H1 (cell line): Measurements from ENCODE around the gene RBMS1.

Experiments used
- CHD2 ChIP-seq: IDR thresholded peaks from 2 replicates; pipeline ENCODE4 v1.6.1; 2012; ENCODE audit warnings: low read length, improper control_type of control experiment
- CTCF ChIP-seq, 3 experiments: IDR thresholded peaks; 1 replicate in 2 of 3; 2 replicates in 1 of 3; pipeline versions ENCODE4 v1.5.1 to v1.6.1; 2011; ENCODE audit warnings: low read length in 3 of 3, mild to moderate bottlenecking in 3 of 3, inconsistent platforms in 2 of 3, low read depth in 1 of 3, moderate library complexity in 1 of 3; ENCODE audit not compliant: insufficient read depth in 1 of 3; ENCODE audit errors: control extremely low read depth in 1 of 3
- EP300 ChIP-seq, 2 experiments: IDR thresholded peaks; 1 replicate in 1 of 2; 2 replicates in 1 of 2; pipeline ENCODE4 v1.6.1; 2011 to 2012; ENCODE audit warnings: low read depth in 2 of 2, low read length in 2 of 2, mild to moderate bottlenecking in 2 of 2, borderline replicate concordance in 1 of 2, inconsistent platforms in 1 of 2, moderate library complexity in 1 of 2
- FOSL1 ChIP-seq: IDR thresholded peaks from 2 replicates; pipeline ENCODE4 v1.6.1; 2011; ENCODE audit warnings: mild to moderate bottlenecking, low read depth, low read length, moderate library complexity; ENCODE audit not compliant: insufficient read depth
- KDM1A ChIP-seq: fragments of 200-600, 300-600 bp; sonication (generic); IDR thresholded peaks from 2 replicates; pipeline ENCODE4 v1.7.1; 2016; ENCODE audit warnings: mild to moderate bottlenecking, low read length, borderline replicate concordance
- MAX ChIP-seq: IDR thresholded peaks from 2 replicates; pipeline ENCODE4 v1.6.1; 2012; ENCODE audit warnings: inconsistent platforms
- POLR2A ChIP-seq, 2 experiments: IDR thresholded peaks; 1 replicate in 1 of 2; 2 replicates in 1 of 2; pipeline ENCODE4 v1.6.1; 2011; ENCODE audit warnings: low read depth in 2 of 2, low read length in 2 of 2, mild to moderate bottlenecking in 2 of 2; ENCODE audit errors: control extremely low read depth in 1 of 2
- RAD21 ChIP-seq, 2 experiments: IDR thresholded peaks in 1 of 2; conservative IDR thresholded peaks in 1 of 2; 2 replicates each; pipeline ENCODE4 v1.6.1; 2011; ENCODE audit warnings: low read depth in 2 of 2, low read length in 2 of 2, improper control_type of control experiment in 1 of 2, inconsistent platforms in 1 of 2, mild to moderate bottlenecking in 1 of 2, moderate library complexity in 1 of 2
- TAF1 ChIP-seq: IDR thresholded peaks from 2 replicates; pipeline ENCODE4 v1.6.1; 2011; ENCODE audit warnings: mild to moderate bottlenecking, low read depth, low read length
- ZNF274 ChIP-seq: IDR thresholded peaks from 2 replicates; pipeline ENCODE4 v1.7.0; 2012; ENCODE audit warnings: low read length, borderline replicate concordance; ENCODE audit errors: extremely low read depth

GRCh38 chr2:160223560-160223959 lies 270.0 kb downstream of the RBMS1 start:
- TF ChIP-seq CTCF (IDR thresholded peaks at IDR 0.05; ENCODE audit: control extremely low read depth in 1 of 3, insufficient read depth in 1 of 3, low read depth in 1 of 3, low read length in 3 of 3) (no peak), CHD2 (no peak), ZNF274 (no peak), FOSL1 (no peak), POLR2A (IDR thresholded peaks at IDR 0.05; ENCODE audit: control extremely low read depth in 1 of 2, low read depth in 2 of 2, low read length in 2 of 2) (no peak), KDM1A (no peak), EP300 (IDR thresholded peaks at IDR 0.05; ENCODE audit: borderline replicate concordance in 1 of 2, low read depth in 2 of 2, low read length in 2 of 2) (no peak), TAF1 (no peak), MAX (no peak), RAD21 (IDR thresholded peaks at IDR 0.05 in 1 of 2, conservative IDR thresholded peaks at IDR 0.05 in 1 of 2; ENCODE audit: low read depth in 2 of 2, low read length in 2 of 2) (no peak)
